VCaP (cell line): Measurements from ENCODE around the gene PCDHA1.
A peak's percentile ranks its signal among the peaks of the same experiment; 100 is the strongest.
"Not testable (repeated sequence)": the region's sequence is repeated elsewhere in the genome, so short reads cannot be mapped to it uniquely, and the experiment has no call there.

Experiments
- H3K27ac ChIP-seq: fragments of 450-650 bp; 2 replicates; pipeline ENCODE4 v1.5.1; 2017
- CTCF ChIP-seq: fragments of 450-650 bp; conservative IDR thresholded peaks from 2 replicates; pipeline ENCODE4 v1.5.1; 2017; ENCODE audit warnings: mild to moderate bottlenecking, moderate library complexity

PCDHA1 gene

GRCh38 chr5:140802781-140803271, 16.9 kb downstream of the PCDHA1 start:
- no peak for TF ChIP-seq CTCF
- H3K27ac ChIP-seq, result no peak overlapping the region

GRCh38 chr5:140806834-140807775, 21.2 kb downstream of the PCDHA1 start, which contains the start of gene PCDHA4:
PCDHA4 (plus strand) TSS chr5:140807068.
- no peak within 1 kb of the TSS for H3K27ac ChIP-seq
- peak; percentile 42 for TF ChIP-seq CTCF

- H3K27ac ChIP-seq, result not testable (repeated sequence)
Measured at GRCh38 chr5:140808241-140808888, 22.4 kb downstream of the PCDHA1 start.

GRCh38 chr5:140808889-140809291, 22.9 kb downstream of the PCDHA1 start:
- no peak overlapping the region for H3K27ac ChIP-seq
- TF ChIP-seq CTCF, result no peak

GRCh38 chr5:140821375-140822280, 35.7 kb downstream of the PCDHA1 start, which contains the start of gene PCDHA5:
PCDHA5 (plus strand) TSS chr5:140821613.
- H3K27ac ChIP-seq, result no peak within 1 kb of the TSS
- TF ChIP-seq CTCF, result peak; percentile 72

- TF ChIP-seq CTCF, result peak; percentile 24; the same call in 1 of the 2 replicates
Measured at GRCh38 chr5:140822281-140822629, 36.3 kb downstream of the PCDHA1 start.

GRCh38 chr5:140822969-140823368, 37.0 kb downstream of the PCDHA1 start:
- H3K27ac ChIP-seq, result not testable (repeated sequence)

More at GRCh38 chr5:140822281-140822629, 36.3 kb downstream of the PCDHA1 start:
- no peak overlapping the region for H3K27ac ChIP-seq

GRCh38 chr5:140823475-140823874, 37.5 kb downstream of the PCDHA1 start:
- H3K27ac ChIP-seq, result no peak overlapping the region
- TF ChIP-seq CTCF, result no peak
